HCT116 (cell line): ENCODE data around the gene TCHH. TPM values are rescaled to one million over a fixed set of nuclear protein-coding genes. Genes with fewer than 3 reads are reported as not detected.

ENCODE experiments used
- ATAC-seq: fragments of 200-7000 bp; cut with Tn5 transposase; 2 replicates; pipeline ENCODE4 v1.9.1; 2020; ENCODE audit warnings: mild to moderate bottlenecking, moderate library complexity
- BruUV-seq: library from RNA; stranded (reverse); fragments of 400-500 nt; replicated peaks from 2 replicates; lab custom pipeline; 2021; lab: Mats Ljungman, UMichigan
- CTCF ChIA-PET: fragments of 300-600 bp; sonication (Branson Sonifier 250); formaldehyde crosslinking; loops from one replicate; lab custom pipeline; 2021; ENCODE audit warnings: antibody characterized with exemption; lab: Charles Lee
- POLR2A ChIA-PET: fragments of 300-600, 350-600 bp; sonication (Branson Sonifier 250); formaldehyde crosslinking; loops from one replicate; lab custom pipeline; 2021; ENCODE audit warnings: antibody characterized with exemption; lab: Charles Lee
- RAD21 ChIA-PET, 2 experiments: fragments of 300-600 bp; sonication (Branson Sonifier 250); formaldehyde crosslinking; loops; one replicate each; lab custom pipeline; 2023; ENCODE audit warnings: low total read pairs in 2 of 2; ENCODE audit not compliant: uncharacterized antibody in 2 of 2, unreplicated experiment in 2 of 2, low non-redundant PET in 1 of 2; lab: Charles Lee
- DNase-seq: peaks from one replicate; pipeline ENCODE4 v3.0.0-alpha.2; 2010; ENCODE audit warnings: low read depth, low spot score
- H2AFZ ChIP-seq: fragments of 200-600 bp; shearing (Covaris generic), sonication (generic); 2 replicates; pipeline ENCODE4 v1.6.1; 2017; ENCODE audit warnings: low read depth, mixed run types, mixed read lengths, antibody characterized with exemption, low read length; ENCODE audit not compliant: poor library complexity, severe bottlenecking
- H3K27ac ChIP-seq: 2 replicates; pipeline ENCODE4 v1.5.1; 2012; ENCODE audit warnings: low read depth, low read length
- H3K27me3 ChIP-seq: fragments of 200-600 bp; sonication (generic); 2 replicates; pipeline ENCODE4 v1.6.1; 2016; ENCODE audit warnings: mixed run types, low read length, mixed read lengths; ENCODE audit not compliant: insufficient read depth
- H3K36me3 ChIP-seq, 2 experiments: fragments of 200-500 bp in 1 of 2; fragments of 200-600 bp in 1 of 2; sonication (Bioruptor generic) in 1 of 2; sonication (generic) in 1 of 2; 2 replicates each; pipeline versions ENCODE4 v1.5.1 to v1.6.1; 2014 to 2016; ENCODE audit warnings: low read length in 2 of 2, inconsistent platforms in 1 of 2, mixed read lengths in 1 of 2, mixed run types in 1 of 2; ENCODE audit not compliant: insufficient read depth in 2 of 2, control insufficient read depth in 1 of 2
- H3K4me1 ChIP-seq, 2 experiments: fragments of 200-600 bp in 1 of 2; sonication (generic) in 1 of 2; 2 replicates each; pipeline versions ENCODE4 v1.5.1 to v1.6.1; 2012 to 2017; ENCODE audit warnings: low read length in 2 of 2, inconsistent platforms in 1 of 2, mild to moderate bottlenecking in 1 of 2, mixed read lengths in 1 of 2, mixed run types in 1 of 2, moderate library complexity in 1 of 2; ENCODE audit not compliant: insufficient read depth in 2 of 2, control insufficient read depth in 1 of 2
- H3K4me2 ChIP-seq: fragments of 200-600 bp; sonication (generic); 2 replicates; pipeline ENCODE4 v1.6.1; 2017; ENCODE audit warnings: mixed run types, low read length, mixed read lengths
- H3K4me3 ChIP-seq, 2 experiments: fragments of 200-600 bp in 1 of 2; sonication (generic) in 1 of 2; replicated peaks in 1 of 2; 2 replicates each; pipeline ENCODE4 v1.5.1; 2011 to 2016; ENCODE audit warnings: low read length in 2 of 2, control low read depth in 1 of 2, low read depth in 1 of 2, mild to moderate bottlenecking in 1 of 2, mixed read lengths in 1 of 2, mixed run types in 1 of 2
- H3K79me2 ChIP-seq: fragments of 200-600 bp; sonication (generic); 2 replicates; pipeline ENCODE4 v1.6.1; 2017; ENCODE audit warnings: mild to moderate bottlenecking, mixed run types, low read length, moderate library complexity, mixed read lengths; ENCODE audit not compliant: insufficient read depth
- H3K9ac ChIP-seq: fragments of 200-600 bp; sonication (generic); 2 replicates; pipeline ENCODE4 v1.6.1; 2016; ENCODE audit warnings: low read length, mixed read lengths
- H3K9me2 ChIP-seq: fragments of 200-600 bp; sonication (generic), shearing (Covaris generic); 2 replicates; pipeline ENCODE4 v1.6.1; 2017; ENCODE audit warnings: mixed run types, mild to moderate bottlenecking, moderate library complexity; ENCODE audit not compliant: insufficient read depth
- H3K9me3 ChIP-seq, 2 experiments: fragments of 200-500 bp in 1 of 2; fragments of 200-600 bp in 1 of 2; sonication (Bioruptor generic) in 1 of 2; sonication (generic) in 1 of 2; 2 replicates each; pipeline ENCODE4 v1.6.1; 2014 to 2017; ENCODE audit warnings: low read length in 2 of 2, mixed read lengths in 2 of 2, inconsistent platforms in 1 of 2, low read depth in 1 of 2, mild to moderate bottlenecking in 1 of 2, mixed run types in 1 of 2, moderate library complexity in 1 of 2; ENCODE audit not compliant: control insufficient read depth in 1 of 2, insufficient read depth in 1 of 2
- H4K20me1 ChIP-seq: fragments of 200-600 bp; sonication (generic), shearing (Covaris generic); 2 replicates; pipeline ENCODE4 v1.6.1; 2017; ENCODE audit warnings: mixed run types, mild to moderate bottlenecking, moderate library complexity; ENCODE audit not compliant: insufficient read depth
- CBX3 ChIP-seq: IDR thresholded peaks from 2 replicates; pipeline ENCODE4 v1.6.1; 2012; ENCODE audit warnings: low read depth
- CEBPB ChIP-seq: IDR thresholded peaks from 2 replicates; pipeline ENCODE4 v1.6.1; 2012; ENCODE audit warnings: low read depth
- EGR1 ChIP-seq: IDR thresholded peaks from 2 replicates; pipeline ENCODE4 v1.6.1; 2012; ENCODE audit warnings: low read depth
- ELF1 ChIP-seq: IDR thresholded peaks from 2 replicates; pipeline ENCODE4 v1.6.1; 2012; ENCODE audit warnings: low read depth, borderline replicate concordance
- EZH2 ChIP-seq: fragments of 200-600 bp; sonication (generic); IDR thresholded peaks from 2 replicates; pipeline ENCODE4 v1.6.1; 2017; ENCODE audit warnings: antibody characterized with exemption, mixed run types
- FOSL1 ChIP-seq: IDR thresholded peaks from 2 replicates; pipeline ENCODE4 v1.6.1; 2012; ENCODE audit warnings: low read depth
- JUND ChIP-seq: IDR thresholded peaks from 2 replicates; pipeline ENCODE4 v1.6.1; 2012
- POLR2A ChIP-seq: IDR thresholded peaks from 2 replicates; pipeline ENCODE4 v1.7.0; 2011; ENCODE audit warnings: borderline replicate concordance; ENCODE audit not compliant: insufficient read depth, insufficient read length; ENCODE audit errors: extremely low read depth
- POLR2AphosphoS5 ChIP-seq: IDR thresholded peaks from 2 replicates; pipeline ENCODE4 v1.6.1; 2011; ENCODE audit warnings: mild to moderate bottlenecking, low read depth, low read length, moderate library complexity
- RAD21 ChIP-seq: IDR thresholded peaks from 2 replicates; pipeline ENCODE4 v1.6.1; 2012; ENCODE audit warnings: low read depth, mild to moderate bottlenecking
- REST ChIP-seq: IDR thresholded peaks from 2 replicates; pipeline ENCODE4 v1.6.1; 2012; ENCODE audit warnings: low read depth
- SIN3A ChIP-seq: IDR thresholded peaks from 2 replicates; pipeline ENCODE4 v1.6.1; 2012; ENCODE audit warnings: low read depth
- SRF ChIP-seq: IDR thresholded peaks from 2 replicates; pipeline ENCODE4 v1.6.1; 2012; ENCODE audit warnings: low read depth
- TCF7L2 ChIP-seq: IDR thresholded peaks from 2 replicates; pipeline ENCODE4 v1.7.0; 2011; ENCODE audit warnings: borderline replicate concordance, inconsistent platforms; ENCODE audit not compliant: insufficient read depth, insufficient read length; ENCODE audit errors: extremely low read depth
- YY1 ChIP-seq: IDR thresholded peaks from 2 replicates; pipeline ENCODE4 v1.6.1; 2011; ENCODE audit warnings: low read length, low read depth, moderate library complexity, mild to moderate bottlenecking; ENCODE audit not compliant: insufficient replicate concordance; ENCODE audit errors: extremely low read depth
- ZFX ChIP-seq: fragments of 450-650 bp; IDR thresholded peaks from 2 replicates; pipeline ENCODE4 v1.6.1; 2017
- ZNF274 ChIP-seq: fragments of 200-500 bp; sonication (Bioruptor generic); IDR thresholded peaks from 2 replicates; pipeline ENCODE4 v1.6.1; 2014; ENCODE audit warnings: mild to moderate bottlenecking, low read depth, low read length, inconsistent platforms
- intact Hi-C: fragments of 100-400 bp; cut with micrococcal nuclease; formaldehyde crosslinking; loops from 2 replicates; pipeline ENCODE4 v1.10.0; 2022
- total RNA-seq: library from RNA; stranded (reverse); gene quantifications from one replicate; pipeline ENCODE4 v1.2.1, GENCODE V29; 2021; ENCODE audit not compliant: unreplicated experiment
- TF ChIP-seq, protein P1 (sequence below): IDR thresholded peaks from 2 replicates; pipeline ENCODE4 v1.6.1; 2012
- TF ChIP-seq, protein P2 (sequence below), 3 experiments: fragments of 200-600 bp in 1 of 3; sonication (generic) in 1 of 3; IDR thresholded peaks in 2 of 3; conservative IDR thresholded peaks in 1 of 3; 2 replicates each; pipeline ENCODE4 v1.5.1; 2012 to 2017; ENCODE audit warnings: low read depth in 2 of 3, low read length in 2 of 3, antibody characterized with exemption in 1 of 3, borderline replicate concordance in 1 of 3, control low read depth in 1 of 3, mild to moderate bottlenecking in 1 of 3, mixed read lengths in 1 of 3, mixed run types in 1 of 3, moderate library complexity in 1 of 3; ENCODE audit not compliant: insufficient read depth in 1 of 3

Gene TCHH
- total RNA-seq, 1 experiment from 2014 or later, result 0.02 TPM

- Histone ChIP-seq H3K4me3 (no peak overlapping the region), H3K9ac (no peak overlapping the region), H3K79me2 (no peaks in the 10 kb centered on the region), H3K4me1 (no peaks in the 10 kb centered on the region), H3K9me2 (no peaks in the 10 kb centered on the region), H3K36me3 (no peaks in the 10 kb centered on the region), H2AFZ (no peak overlapping the region), H4K20me1 (no peaks in the 10 kb centered on the region), H3K9me3 (no peaks in the 10 kb centered on the region), H3K27ac (no peak overlapping the region), H3K27me3 (peaks cover 56% of the 10 kb centered on the region), H3K4me2 (no peak overlapping the region)
- ChIA-PET RAD21 (no interaction called here), CTCF (no interaction called here), POLR2A (no interaction called here)
- no peak for DNase-seq
- ATAC-seq, result no peak
- intact Hi-C loops, result no loop called here
- BruUV-seq, result no TSS peak
- no peak for TF ChIP-seq ZFX
- TF ChIP-seq SRF, result no peak
- TF ChIP-seq POLR2A, result no peak
- no peak for TF ChIP-seq EZH2
- TF ChIP-seq, protein P1, sequence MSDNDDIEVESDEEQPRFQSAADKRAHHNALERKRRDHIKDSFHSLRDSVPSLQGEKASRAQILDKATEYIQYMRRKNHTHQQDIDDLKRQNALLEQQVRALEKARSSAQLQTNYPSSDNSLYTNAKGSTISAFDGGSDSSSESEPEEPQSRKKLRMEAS, result no peak
- TF ChIP-seq EGR1, result no peak
- TF ChIP-seq POLR2AphosphoS5, result no peak
- TF ChIP-seq CBX3, result no peak
- no peak for TF ChIP-seq JUND
- no peak for TF ChIP-seq RAD21
- TF ChIP-seq, protein P2, sequence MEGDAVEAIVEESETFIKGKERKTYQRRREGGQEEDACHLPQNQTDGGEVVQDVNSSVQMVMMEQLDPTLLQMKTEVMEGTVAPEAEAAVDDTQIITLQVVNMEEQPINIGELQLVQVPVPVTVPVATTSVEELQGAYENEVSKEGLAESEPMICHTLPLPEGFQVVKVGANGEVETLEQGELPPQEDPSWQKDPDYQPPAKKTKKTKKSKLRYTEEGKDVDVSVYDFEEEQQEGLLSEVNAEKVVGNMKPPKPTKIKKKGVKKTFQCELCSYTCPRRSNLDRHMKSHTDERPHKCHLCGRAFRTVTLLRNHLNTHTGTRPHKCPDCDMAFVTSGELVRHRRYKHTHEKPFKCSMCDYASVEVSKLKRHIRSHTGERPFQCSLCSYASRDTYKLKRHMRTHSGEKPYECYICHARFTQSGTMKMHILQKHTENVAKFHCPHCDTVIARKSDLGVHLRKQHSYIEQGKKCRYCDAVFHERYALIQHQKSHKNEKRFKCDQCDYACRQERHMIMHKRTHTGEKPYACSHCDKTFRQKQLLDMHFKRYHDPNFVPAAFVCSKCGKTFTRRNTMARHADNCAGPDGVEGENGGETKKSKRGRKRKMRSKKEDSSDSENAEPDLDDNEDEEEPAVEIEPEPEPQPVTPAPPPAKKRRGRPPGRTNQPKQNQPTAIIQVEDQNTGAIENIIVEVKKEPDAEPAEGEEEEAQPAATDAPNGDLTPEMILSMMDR (IDR thresholded peaks at IDR 0.05 in 2 of 3, conservative IDR thresholded peaks at IDR 0.05 in 1 of 3; ENCODE audit: borderline replicate concordance in 1 of 3, insufficient read depth in 1 of 3, low read depth in 2 of 3, low read length in 2 of 3), result no peak
- no peak for TF ChIP-seq CEBPB
- no peak for TF ChIP-seq FOSL1
- TF ChIP-seq ZNF274, result no peak
- TF ChIP-seq SIN3A, result no peak
- TF ChIP-seq YY1, result no peak
- no peak for TF ChIP-seq ELF1
- TF ChIP-seq TCF7L2, result no peak
- no peak for TF ChIP-seq REST
These were observed 3.7 kb upstream of the TCHH start for GRCh38 chr1:152118915-152119314.
